GM12878 (cell line): ENCODE results near the gene CHST15. TPM values are rescaled to one million over a fixed set of nuclear protein-coding genes. Genes with fewer than 3 reads are reported as not detected.

Experiments
- ATAC-seq: fragments of 200-7000 bp; cut with Tn5 transposase; 3 replicates; pipeline ENCODE4 v1.9.1; 2020; ENCODE audit warnings: mild to moderate bottlenecking, moderate library complexity
- BruUV-seq: library from RNA; stranded (reverse); fragments of 400-500 nt; replicated peaks from 2 replicates; lab custom pipeline; 2021; lab: Mats Ljungman, UMichigan
- CTCF ChIA-PET: fragments of 300-600 bp; sonication (Branson Sonifier 250); formaldehyde crosslinking; extraction: SDS; loops from one replicate; lab custom pipeline; 2021; ENCODE audit warnings: inconsistent platforms; lab: Yijun Ruan, JAX
- POLR2A ChIA-PET: fragments of 350-600 bp; formaldehyde crosslinking; extraction: SDS; loops from one replicate; lab custom pipeline; 2021; ENCODE audit warnings: inconsistent platforms; lab: Charles Lee
- RAD21 ChIA-PET: fragments of 300-600 bp; sonication (Branson Sonifier 250); formaldehyde crosslinking; loops from one replicate; lab custom pipeline; 2023; ENCODE audit warnings: antibody characterized with exemption; ENCODE audit not compliant: unreplicated experiment; lab: Charles Lee
- SMC1A ChIA-PET: fragments of 300-600 bp; sonication (Branson Sonifier 250); formaldehyde crosslinking; loops from one replicate; lab custom pipeline; 2023; ENCODE audit not compliant: unreplicated experiment, uncharacterized antibody; lab: Charles Lee
- DNase-seq: peaks from one replicate; pipeline ENCODE4 v3.0.0-alpha.2; 2011; ENCODE audit warnings: low read depth, low spot score
- FAIRE-seq: peaks from 3 replicates; lab custom pipeline; 2011; peaks lifted over from hg19 to GRCh38; lab: Jason Lieb, UNC
- H2AFZ ChIP-seq: 2 replicates; pipeline ENCODE4 v1.6.0; 2011; ENCODE audit warnings: low read depth, low read length, control low read depth; ENCODE audit not compliant: control insufficient read depth
- H3K27ac ChIP-seq: 2 replicates; pipeline ENCODE4 v1.5.1; 2011; ENCODE audit warnings: control low read depth; ENCODE audit not compliant: control insufficient read depth, insufficient read depth
- H3K27me3 ChIP-seq, 2 experiments: replicated peaks in 1 of 2; 2 replicates each; pipeline versions ENCODE4 v1.6.0 to v1.6.1; 2011; ENCODE audit warnings: low read length in 1 of 2; ENCODE audit not compliant: control insufficient read depth in 2 of 2, insufficient read depth in 2 of 2
- H3K36me3 ChIP-seq, 2 experiments: 2 replicates each; pipeline ENCODE4 v1.5.1; 2011; ENCODE audit warnings: low read length in 1 of 2; ENCODE audit not compliant: control insufficient read depth in 2 of 2, insufficient read depth in 2 of 2
- H3K4me1 ChIP-seq: 2 replicates; pipeline ENCODE4 v1.6.1; 2011; ENCODE audit warnings: mild to moderate bottlenecking, low read length, moderate library complexity, mixed read lengths; ENCODE audit not compliant: control insufficient read depth, insufficient read depth
- H3K4me2 ChIP-seq: 2 replicates; pipeline ENCODE4 v1.6.0; 2011; ENCODE audit warnings: control low read depth; ENCODE audit not compliant: control insufficient read depth, insufficient read depth
- H3K4me3 ChIP-seq: fragments of 200-600 bp; sonication (generic); 2 replicates; pipeline ENCODE4 v1.5.1; 2016
- H3K79me2 ChIP-seq: 2 replicates; pipeline ENCODE4 v1.6.0; 2011; ENCODE audit warnings: low read length; ENCODE audit not compliant: control insufficient read depth, insufficient read depth
- H3K9ac ChIP-seq: 2 replicates; pipeline ENCODE4 v1.8.0; 2011; ENCODE audit warnings: low read length, control low read depth, mixed read lengths; ENCODE audit not compliant: control insufficient read depth, insufficient read depth
- H3K9me3 ChIP-seq: replicated peaks from 3 replicates; pipeline ENCODE4 v1.5.1; 2011; ENCODE audit warnings: mild to moderate bottlenecking, low read length; ENCODE audit not compliant: control insufficient read depth, insufficient read depth
- H4K20me1 ChIP-seq: 2 replicates; pipeline ENCODE4 v1.6.0; 2011; ENCODE audit not compliant: control insufficient read depth, insufficient read depth
- BHLHE40 ChIP-seq, 2 experiments: fragments of 450-650 bp in 1 of 2; IDR thresholded peaks; 2 replicates each; pipeline ENCODE4 v1.6.1; 2011 to 2017; ENCODE audit warnings: low read depth in 2 of 2, borderline replicate concordance in 1 of 2, improper control_type of control experiment in 1 of 2, low read length in 1 of 2, mild to moderate bottlenecking in 1 of 2
- EZH2 ChIP-seq: IDR thresholded peaks from 2 replicates; pipeline ENCODE4 v1.6.1; 2012; ENCODE audit warnings: low read depth, mild to moderate bottlenecking, control low read depth, inconsistent platforms, low read length, borderline replicate concordance; ENCODE audit not compliant: control insufficient read depth
- IRF4 ChIP-seq: IDR thresholded peaks from 2 replicates; pipeline ENCODE4 v1.6.1; 2011; ENCODE audit warnings: low read depth, low read length
- JUND ChIP-seq: IDR thresholded peaks from 2 replicates; pipeline ENCODE4 v1.6.1; 2012; ENCODE audit warnings: low read depth, mild to moderate bottlenecking, low read length, improper control_type of control experiment, moderate library complexity
- NRF1 ChIP-seq: conservative IDR thresholded peaks from 2 replicates; pipeline ENCODE4 v1.6.1; 2011; ENCODE audit warnings: mild to moderate bottlenecking, low read depth, low read length, improper control_type of control experiment
- PAX5 ChIP-seq: IDR thresholded peaks from 2 replicates; pipeline ENCODE4 v1.6.1; 2011; ENCODE audit warnings: low read depth, low read length, borderline replicate concordance
- RAD21 ChIP-seq: IDR thresholded peaks from 2 replicates; pipeline ENCODE4 v1.6.1; 2011; ENCODE audit warnings: mild to moderate bottlenecking, low read depth, low read length, moderate library complexity; ENCODE audit not compliant: insufficient read depth
- SMAD5 ChIP-seq: IDR thresholded peaks from 2 replicates; pipeline ENCODE4 v1.6.1; 2016; ENCODE audit warnings: antibody characterized with exemption, low read depth
- WGBS: methylation state at CpG from one replicate; pipeline ENCODE4 v1.1.6; 2016; ENCODE audit warnings: low lambda C conversion rate; ENCODE audit not compliant: insufficient replicate concordance, insufficient coverage; ENCODE audit errors: missing lambda C conversion rate; 5-methylcytosine and 5-hydroxymethylcytosine counted together
- in situ Hi-C: fragments of 300-500 bp; cut with MboI; formaldehyde crosslinking; loops from 9 replicates; pipeline ENCODE4 v1.14.3; 2018; ENCODE audit warnings: mixed read lengths
- intact Hi-C: fragments of 100-400 bp; cut with micrococcal nuclease; formaldehyde crosslinking; loops from one replicate; pipeline ENCODE4 v1.14.2; 2022; ENCODE audit not compliant: unreplicated experiment
- polyA plus RNA-seq, 11 experiments: library from polyadenylated mRNA; depleted of rRNA in 4 of 11; unstranded in 6 of 11; stranded (reverse) in 5 of 11; fragments of >200 nt; fragmentation: Nextera tagmentation in 4 of 11; fragmentation: Illumina TruSeq in 1 of 11; extraction: Ambion mirVana in 4 of 11; extraction: Trizol in 1 of 11; gene quantifications; 1 replicate in 1 of 11; 2 replicates in 10 of 11; pipeline versions ENCODE4 v1.2.1 to v1.2.3, GENCODE V29; 2011 to 2016; ENCODE audit warnings: inconsistent platforms in 2 of 11, missing spikeins in 2 of 11, low read depth in 1 of 11
- total RNA-seq, 4 experiments: library from RNA; depleted of rRNA in 3 of 4; stranded (reverse); fragments of >200 nt in 3 of 4; fragmentation: Illumina TruSeq in 1 of 4; extraction: Trizol in 1 of 4; gene quantifications; 2 replicates each; pipeline versions ENCODE4 v1.2.1 to v1.2.3, GENCODE V29; 2013 to 2021
- TF ChIP-seq, protein P1 (sequence below): fragments of 450-650 bp; IDR thresholded peaks from 2 replicates; pipeline ENCODE4 v1.6.1; 2018; ENCODE audit warnings: borderline replicate concordance, mild to moderate bottlenecking; ENCODE audit not compliant: partially characterized antibody
- TF ChIP-seq, protein P2 (sequence below): fragments of 450-650 bp; IDR thresholded peaks from 2 replicates; pipeline ENCODE4 v1.6.1; 2016; ENCODE audit warnings: mild to moderate bottlenecking
- TF ChIP-seq, protein P3 (sequence below): IDR thresholded peaks from 2 replicates; pipeline ENCODE4 v1.6.1; 2011; ENCODE audit warnings: low read depth, mild to moderate bottlenecking, low read length, moderate library complexity, borderline replicate concordance; ENCODE audit errors: extremely low read depth
- TF ChIP-seq, protein P4 (sequence below): fragments of 450-650 bp; IDR thresholded peaks from 2 replicates; pipeline ENCODE4 v1.6.1; 2018; ENCODE audit warnings: mild to moderate bottlenecking, low read depth, moderate library complexity; ENCODE audit not compliant: partially characterized antibody
- TF ChIP-seq, protein P5 (sequence below): fragments of 450-650 bp; IDR thresholded peaks from 2 replicates; pipeline ENCODE4 v1.6.1; 2017; ENCODE audit warnings: mild to moderate bottlenecking, moderate library complexity

The CHST15 gene
- total and polyA plus RNA-seq, 10 of the 15 experiments (the other 5 are each of a cell fraction or from before 2014, with no cell fraction given), result 0.02 to 0.53 (median 0.05) TPM; not detected in 1

DNA sequence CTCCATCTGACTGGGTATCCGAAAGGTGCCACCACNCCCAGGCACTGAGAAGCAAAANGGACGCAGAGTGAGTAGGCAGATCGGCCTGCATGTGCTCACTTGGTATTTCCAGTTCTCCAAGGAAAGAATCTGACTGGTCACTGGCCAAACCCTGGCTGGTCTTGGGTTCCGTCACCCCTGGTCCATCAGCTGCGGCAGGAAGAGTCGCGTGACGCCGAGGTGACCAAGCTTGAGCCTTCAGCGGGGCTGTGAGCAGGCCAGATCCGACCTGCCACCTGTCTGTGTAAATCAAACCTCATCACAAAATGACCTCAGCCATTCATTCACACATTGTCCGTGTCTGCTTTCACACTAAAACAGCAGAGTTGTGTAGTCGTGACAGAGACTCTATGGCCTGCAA lies 28.8 kb upstream of the CHST15 start:
- RAD21 ChIA-PET, result no interaction called here
- TF ChIP-seq EZH2, result no peak
- no peak for TF ChIP-seq RAD21
- TF ChIP-seq, protein P1, sequence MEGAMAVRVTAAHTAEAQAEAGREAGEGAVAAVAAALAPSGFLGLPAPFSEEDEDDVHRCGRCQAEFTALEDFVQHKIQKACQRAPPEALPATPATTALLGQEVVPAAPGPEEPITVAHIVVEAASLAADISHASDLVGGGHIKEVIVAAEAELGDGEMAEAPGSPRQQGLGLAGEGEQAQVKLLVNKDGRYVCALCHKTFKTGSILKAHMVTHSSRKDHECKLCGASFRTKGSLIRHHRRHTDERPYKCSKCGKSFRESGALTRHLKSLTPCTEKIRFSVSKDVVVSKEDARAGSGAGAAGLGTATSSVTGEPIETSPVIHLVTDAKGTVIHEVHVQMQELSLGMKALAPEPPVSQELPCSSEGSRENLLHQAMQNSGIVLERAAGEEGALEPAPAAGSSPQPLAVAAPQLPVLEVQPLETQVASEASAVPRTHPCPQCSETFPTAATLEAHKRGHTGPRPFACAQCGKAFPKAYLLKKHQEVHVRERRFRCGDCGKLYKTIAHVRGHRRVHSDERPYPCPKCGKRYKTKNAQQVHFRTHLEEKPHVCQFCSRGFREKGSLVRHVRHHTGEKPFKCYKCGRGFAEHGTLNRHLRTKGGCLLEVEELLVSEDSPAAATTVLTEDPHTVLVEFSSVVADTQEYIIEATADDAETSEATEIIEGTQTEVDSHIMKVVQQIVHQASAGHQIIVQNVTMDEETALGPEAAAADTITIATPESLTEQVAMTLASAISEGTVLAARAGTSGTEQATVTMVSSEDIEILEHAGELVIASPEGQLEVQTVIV, result no peak
- TF ChIP-seq, protein P2, sequence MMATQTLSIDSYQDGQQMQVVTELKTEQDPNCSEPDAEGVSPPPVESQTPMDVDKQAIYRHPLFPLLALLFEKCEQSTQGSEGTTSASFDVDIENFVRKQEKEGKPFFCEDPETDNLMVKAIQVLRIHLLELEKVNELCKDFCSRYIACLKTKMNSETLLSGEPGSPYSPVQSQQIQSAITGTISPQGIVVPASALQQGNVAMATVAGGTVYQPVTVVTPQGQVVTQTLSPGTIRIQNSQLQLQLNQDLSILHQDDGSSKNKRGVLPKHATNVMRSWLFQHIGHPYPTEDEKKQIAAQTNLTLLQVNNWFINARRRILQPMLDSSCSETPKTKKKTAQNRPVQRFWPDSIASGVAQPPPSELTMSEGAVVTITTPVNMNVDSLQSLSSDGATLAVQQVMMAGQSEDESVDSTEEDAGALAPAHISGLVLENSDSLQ, result no peak
- no peak for TF ChIP-seq SMAD5
- TF ChIP-seq JUND, result no peak
- TF ChIP-seq, protein P3, sequence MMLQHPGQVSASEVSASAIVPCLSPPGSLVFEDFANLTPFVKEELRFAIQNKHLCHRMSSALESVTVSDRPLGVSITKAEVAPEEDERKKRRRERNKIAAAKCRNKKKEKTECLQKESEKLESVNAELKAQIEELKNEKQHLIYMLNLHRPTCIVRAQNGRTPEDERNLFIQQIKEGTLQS, result no peak
- TF ChIP-seq, protein P4, sequence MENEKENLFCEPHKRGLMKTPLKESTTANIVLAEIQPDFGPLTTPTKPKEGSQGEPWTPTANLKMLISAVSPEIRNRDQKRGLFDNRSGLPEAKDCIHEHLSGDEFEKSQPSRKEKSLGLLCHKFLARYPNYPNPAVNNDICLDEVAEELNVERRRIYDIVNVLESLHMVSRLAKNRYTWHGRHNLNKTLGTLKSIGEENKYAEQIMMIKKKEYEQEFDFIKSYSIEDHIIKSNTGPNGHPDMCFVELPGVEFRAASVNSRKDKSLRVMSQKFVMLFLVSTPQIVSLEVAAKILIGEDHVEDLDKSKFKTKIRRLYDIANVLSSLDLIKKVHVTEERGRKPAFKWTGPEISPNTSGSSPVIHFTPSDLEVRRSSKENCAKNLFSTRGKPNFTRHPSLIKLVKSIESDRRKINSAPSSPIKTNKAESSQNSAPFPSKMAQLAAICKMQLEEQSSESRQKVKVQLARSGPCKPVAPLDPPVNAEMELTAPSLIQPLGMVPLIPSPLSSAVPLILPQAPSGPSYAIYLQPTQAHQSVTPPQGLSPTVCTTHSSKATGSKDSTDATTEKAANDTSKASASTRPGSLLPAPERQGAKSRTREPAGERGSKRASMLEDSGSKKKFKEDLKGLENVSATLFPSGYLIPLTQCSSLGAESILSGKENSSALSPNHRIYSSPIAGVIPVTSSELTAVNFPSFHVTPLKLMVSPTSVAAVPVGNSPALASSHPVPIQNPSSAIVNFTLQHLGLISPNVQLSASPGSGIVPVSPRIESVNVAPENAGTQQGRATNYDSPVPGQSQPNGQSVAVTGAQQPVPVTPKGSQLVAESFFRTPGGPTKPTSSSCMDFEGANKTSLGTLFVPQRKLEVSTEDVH, result no peak
- TF ChIP-seq NRF1, result no peak
- no peak for TF ChIP-seq BHLHE40 (IDR thresholded peaks at IDR 0.05; ENCODE audit: borderline replicate concordance in 1 of 2, low read depth in 2 of 2, low read length in 1 of 2)
- no peak for TF ChIP-seq PAX5
- TF ChIP-seq, protein P5, sequence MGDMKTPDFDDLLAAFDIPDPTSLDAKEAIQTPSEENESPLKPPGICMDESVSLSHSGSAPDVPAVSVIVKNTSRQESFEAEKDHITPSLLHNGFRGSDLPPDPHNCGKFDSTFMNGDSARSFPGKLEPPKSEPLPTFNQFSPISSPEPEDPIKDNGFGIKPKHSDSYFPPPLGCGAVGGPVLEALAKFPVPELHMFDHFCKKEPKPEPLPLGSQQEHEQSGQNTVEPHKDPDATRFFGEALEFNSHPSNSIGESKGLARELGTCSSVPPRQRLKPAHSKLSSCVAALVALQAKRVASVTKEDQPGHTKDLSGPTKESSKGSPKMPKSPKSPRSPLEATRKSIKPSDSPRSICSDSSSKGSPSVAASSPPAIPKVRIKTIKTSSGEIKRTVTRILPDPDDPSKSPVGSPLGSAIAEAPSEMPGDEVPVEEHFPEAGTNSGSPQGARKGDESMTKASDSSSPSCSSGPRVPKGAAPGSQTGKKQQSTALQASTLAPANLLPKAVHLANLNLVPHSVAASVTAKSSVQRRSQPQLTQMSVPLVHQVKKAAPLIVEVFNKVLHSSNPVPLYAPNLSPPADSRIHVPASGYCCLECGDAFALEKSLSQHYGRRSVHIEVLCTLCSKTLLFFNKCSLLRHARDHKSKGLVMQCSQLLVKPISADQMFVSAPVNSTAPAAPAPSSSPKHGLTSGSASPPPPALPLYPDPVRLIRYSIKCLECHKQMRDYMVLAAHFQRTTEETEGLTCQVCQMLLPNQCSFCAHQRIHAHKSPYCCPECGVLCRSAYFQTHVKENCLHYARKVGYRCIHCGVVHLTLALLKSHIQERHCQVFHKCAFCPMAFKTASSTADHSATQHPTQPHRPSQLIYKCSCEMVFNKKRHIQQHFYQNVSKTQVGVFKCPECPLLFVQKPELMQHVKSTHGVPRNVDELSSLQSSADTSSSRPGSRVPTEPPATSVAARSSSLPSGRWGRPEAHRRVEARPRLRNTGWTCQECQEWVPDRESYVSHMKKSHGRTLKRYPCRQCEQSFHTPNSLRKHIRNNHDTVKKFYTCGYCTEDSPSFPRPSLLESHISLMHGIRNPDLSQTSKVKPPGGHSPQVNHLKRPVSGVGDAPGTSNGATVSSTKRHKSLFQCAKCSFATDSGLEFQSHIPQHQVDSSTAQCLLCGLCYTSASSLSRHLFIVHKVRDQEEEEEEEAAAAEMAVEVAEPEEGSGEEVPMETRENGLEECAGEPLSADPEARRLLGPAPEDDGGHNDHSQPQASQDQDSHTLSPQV, result no peak
- TF ChIP-seq IRF4, result no peak

More for the DNA sequence above, 28.8 kb upstream of the CHST15 start:
- no peak overlapping the region for H2AFZ ChIP-seq
- no peak overlapping the region for H3K27ac ChIP-seq
- intact Hi-C loops (no loop called here), in situ Hi-C loops (no loop called here)
- H3K79me2 ChIP-seq, result no peaks in the 10 kb centered on the region
- ATAC-seq (no peak), FAIRE-seq (no peak), DNase-seq (no peak)
- BruUV-seq, result no TSS peak
- CTCF ChIA-PET, result no interaction called here
- 70% methylated on average over 13 of the region's 13 CpGs for WGBS
- H3K9me3 ChIP-seq, result no peaks in the 10 kb centered on the region; the same call in 2 of the 3 replicates
- no peaks in the 10 kb centered on the region for H3K36me3 ChIP-seq
- H3K4me1 ChIP-seq, result peaks cover 13% of the 10 kb centered on the region
- H4K20me1 ChIP-seq, result no peaks in the 10 kb centered on the region
- POLR2A ChIA-PET, result no interaction called here
- no peak overlapping the region for H3K4me2 ChIP-seq
- SMC1A ChIA-PET, result no interaction called here
- H3K9ac ChIP-seq, result no peak overlapping the region
- H3K27me3 ChIP-seq, result peaks cover 0 to 3% of the 10 kb centered on the region in 2 experiments; a peak in 2 of 4 replicates
- H3K4me3 ChIP-seq, result no peak overlapping the region
